ENCODE results near the gene BPHL.

The BPHL gene

DNA sequence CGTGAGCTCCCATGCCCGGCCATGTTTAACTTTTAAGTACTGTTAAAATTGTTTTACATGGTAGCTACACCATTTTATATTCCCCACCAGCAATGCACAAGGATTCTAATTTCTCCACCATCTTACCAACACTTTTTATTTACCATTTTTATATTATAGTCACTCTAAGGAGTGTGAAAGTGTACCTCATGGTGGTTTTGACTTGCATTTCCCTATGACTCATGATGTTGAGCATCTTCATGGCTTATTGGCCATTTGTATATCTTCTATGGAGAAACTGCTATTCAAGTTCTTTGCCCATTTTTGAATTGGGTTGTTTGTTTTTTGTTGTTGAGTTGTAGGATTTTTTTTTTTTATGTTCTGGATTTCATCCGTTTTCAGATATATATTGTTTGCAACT lies 15.6 kb upstream of the BPHL start:
- no peaks in the 10 kb centered on the region for H3F3A ChIP-seq (ENCODE audit: insufficient read depth)
- TF ChIP-seq, protein P1, sequence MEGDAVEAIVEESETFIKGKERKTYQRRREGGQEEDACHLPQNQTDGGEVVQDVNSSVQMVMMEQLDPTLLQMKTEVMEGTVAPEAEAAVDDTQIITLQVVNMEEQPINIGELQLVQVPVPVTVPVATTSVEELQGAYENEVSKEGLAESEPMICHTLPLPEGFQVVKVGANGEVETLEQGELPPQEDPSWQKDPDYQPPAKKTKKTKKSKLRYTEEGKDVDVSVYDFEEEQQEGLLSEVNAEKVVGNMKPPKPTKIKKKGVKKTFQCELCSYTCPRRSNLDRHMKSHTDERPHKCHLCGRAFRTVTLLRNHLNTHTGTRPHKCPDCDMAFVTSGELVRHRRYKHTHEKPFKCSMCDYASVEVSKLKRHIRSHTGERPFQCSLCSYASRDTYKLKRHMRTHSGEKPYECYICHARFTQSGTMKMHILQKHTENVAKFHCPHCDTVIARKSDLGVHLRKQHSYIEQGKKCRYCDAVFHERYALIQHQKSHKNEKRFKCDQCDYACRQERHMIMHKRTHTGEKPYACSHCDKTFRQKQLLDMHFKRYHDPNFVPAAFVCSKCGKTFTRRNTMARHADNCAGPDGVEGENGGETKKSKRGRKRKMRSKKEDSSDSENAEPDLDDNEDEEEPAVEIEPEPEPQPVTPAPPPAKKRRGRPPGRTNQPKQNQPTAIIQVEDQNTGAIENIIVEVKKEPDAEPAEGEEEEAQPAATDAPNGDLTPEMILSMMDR (IDR thresholded peaks at IDR 0.05; ENCODE audit: insufficient read depth, low read length, poor library complexity, severe bottlenecking): no peak
- TF ChIP-seq EZH2phosphoT487 (conservative IDR thresholded peaks at IDR 0.05; ENCODE audit: low read length): no peak
- no peaks in the 10 kb centered on the region for H3K9me2 ChIP-seq (replicated peaks; ENCODE audit: insufficient read depth, low read length)
- no peak overlapping the region for H3K9ac ChIP-seq (ENCODE audit: low read length)
- no peak overlapping the region for H2AFZ ChIP-seq (ENCODE audit: low read depth, low read length, severe bottlenecking)
- no peaks in the 10 kb centered on the region for H3K27me3 ChIP-seq (ENCODE audit: low read length)
- H3K79me2 ChIP-seq (ENCODE audit: insufficient read depth, low read length): no peaks in the 10 kb centered on the region
- no peak overlapping the region for H3K27ac ChIP-seq (ENCODE audit: low read depth, low read length)
- no peak overlapping the region for H3K4me2 ChIP-seq (ENCODE audit: low read depth, low read length, poor library complexity, severe bottlenecking)
- peaks cover 44% of the 10 kb centered on the region for H3K36me3 ChIP-seq (ENCODE audit: low read length)
- no peaks in the 10 kb centered on the region for H4K20me1 ChIP-seq (ENCODE audit: low read depth, low read length)
- H3K9me3 ChIP-seq (ENCODE audit: insufficient read depth, low read length): no peaks in the 10 kb centered on the region
- H3K4me3 ChIP-seq (ENCODE audit: insufficient read depth, low read length, poor library complexity, severe bottlenecking): no peak overlapping the region

DNA sequence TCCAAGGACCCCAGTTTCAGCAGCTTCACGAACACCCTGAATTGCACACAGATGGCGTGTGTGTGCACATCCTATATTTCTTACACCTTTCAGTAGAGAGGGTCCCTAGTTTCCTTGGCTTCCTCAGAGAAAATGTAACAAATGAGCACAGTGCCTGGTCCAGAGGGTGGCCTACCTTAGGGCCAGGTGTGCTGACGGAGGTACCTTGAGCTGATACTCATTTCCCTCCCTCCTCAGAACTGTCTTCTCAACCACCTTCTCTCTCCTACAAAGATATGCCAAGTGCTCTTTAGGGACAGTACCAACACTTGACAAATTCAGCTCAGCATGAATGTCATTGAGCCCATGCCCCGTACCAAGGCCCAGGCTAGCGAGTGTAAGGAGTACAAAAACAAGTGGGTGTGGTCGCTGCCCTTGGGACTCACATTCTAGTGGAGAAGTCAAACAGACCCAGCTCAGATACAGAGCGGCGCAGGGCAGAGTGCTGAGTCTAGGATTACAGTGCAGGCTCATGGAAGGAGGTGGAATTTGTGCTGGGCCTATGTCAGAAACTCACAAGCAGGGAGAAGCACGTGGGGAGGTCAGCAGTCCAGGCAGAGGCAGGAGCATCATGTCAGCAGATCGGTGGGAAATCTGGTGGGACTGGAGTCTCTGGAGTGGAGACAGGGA lies 9.6 kb upstream of the BPHL start:
- no peak overlapping the region for H2AFZ ChIP-seq (ENCODE audit: low read depth, low read length, severe bottlenecking)
- H3K27ac ChIP-seq (ENCODE audit: low read depth, low read length): no peak overlapping the region
- no peaks in the 10 kb centered on the region for H3K79me2 ChIP-seq (ENCODE audit: insufficient read depth, low read length)
- H3K9ac ChIP-seq (ENCODE audit: low read length): no peak overlapping the region
- peaks cover 41% of the 10 kb centered on the region for H3K36me3 ChIP-seq (ENCODE audit: low read length)
- H3K4me2 ChIP-seq (ENCODE audit: low read depth, low read length, poor library complexity, severe bottlenecking): no peak overlapping the region
- no peaks in the 10 kb centered on the region for H3K9me2 ChIP-seq (replicated peaks; ENCODE audit: insufficient read depth, low read length)
- H3K9me3 ChIP-seq (ENCODE audit: insufficient read depth, low read length): no peaks in the 10 kb centered on the region
- H3K4me3 ChIP-seq (ENCODE audit: insufficient read depth, low read length, poor library complexity, severe bottlenecking): no peak overlapping the region
- no peaks in the 10 kb centered on the region for H3F3A ChIP-seq (ENCODE audit: insufficient read depth)
- TF ChIP-seq, protein P1 (IDR thresholded peaks at IDR 0.05; ENCODE audit: insufficient read depth, low read length, poor library complexity, severe bottlenecking): no peak
- H3K27me3 ChIP-seq (ENCODE audit: low read length): no peaks in the 10 kb centered on the region
- no peaks in the 10 kb centered on the region for H4K20me1 ChIP-seq (ENCODE audit: low read depth, low read length)

GRCh38 chr6:3109761-3110160 lies 8.8 kb upstream of the BPHL start:
- no peak overlapping the region for H3K9ac ChIP-seq (ENCODE audit: low read length)
- H2AFZ ChIP-seq (ENCODE audit: low read depth, low read length, severe bottlenecking): no peak overlapping the region
- H3K9me2 ChIP-seq (replicated peaks; ENCODE audit: insufficient read depth, low read length): no peaks in the 10 kb centered on the region
- no peak overlapping the region for H3K4me2 ChIP-seq (ENCODE audit: low read depth, low read length, poor library complexity, severe bottlenecking)
- no peaks in the 10 kb centered on the region for H4K20me1 ChIP-seq (ENCODE audit: low read depth, low read length)
- peaks cover 38% of the 10 kb centered on the region for H3K36me3 ChIP-seq (ENCODE audit: low read length)
- H3K79me2 ChIP-seq (ENCODE audit: insufficient read depth, low read length): no peaks in the 10 kb centered on the region
- no peak overlapping the region for H3K27ac ChIP-seq (ENCODE audit: low read depth, low read length)
- no peaks in the 10 kb centered on the region for H3F3A ChIP-seq (ENCODE audit: insufficient read depth)
- no peak for TF ChIP-seq EZH2phosphoT487 (conservative IDR thresholded peaks at IDR 0.05; ENCODE audit: low read length)
- TF ChIP-seq, protein P1 (IDR thresholded peaks at IDR 0.05; ENCODE audit: insufficient read depth, low read length, poor library complexity, severe bottlenecking): no peak
- no peak overlapping the region for H3K4me3 ChIP-seq (ENCODE audit: insufficient read depth, low read length, poor library complexity, severe bottlenecking)
- no peaks in the 10 kb centered on the region for H3K9me3 ChIP-seq (ENCODE audit: insufficient read depth, low read length)
- no peaks in the 10 kb centered on the region for H3K27me3 ChIP-seq (ENCODE audit: low read length)
